Sigmoid colon (tissue), 7 donors: ENCODE data around the gene ZNF462. TPM values are rescaled to one million over a fixed set of nuclear protein-coding genes. Genes with fewer than 3 reads are reported as not detected.

Source experiments
- DNase-seq: peaks from one replicate; pipeline ENCODE4 v3.0.0-alpha.2; 2019
- H3K27ac ChIP-seq, 4 donors: fragments of 200-600 bp; sonication (generic); one replicate each; pipeline ENCODE4 v1.5.1; 2016 to 2019; ENCODE audit warnings: mild to moderate bottlenecking in 1 of 4
- H3K27me3 ChIP-seq, 3 donors: fragments of 200-600 bp; sonication (generic); one replicate each; pipeline ENCODE4 v1.5.1; 2019; ENCODE audit warnings: mild to moderate bottlenecking in 1 of 3
- H3K36me3 ChIP-seq, 4 donors: fragments of 200-600 bp; sonication (generic); one replicate each; pipeline ENCODE4 v1.5.1; 2016 to 2019
- H3K4me1 ChIP-seq, 4 donors: fragments of 200-600 bp; sonication (generic); one replicate each; pipeline ENCODE4 v1.5.1; 2017 to 2019
- H3K4me3 ChIP-seq, 4 donors: fragments of 200-600 bp; sonication (generic); one replicate each; pipeline ENCODE4 v1.5.1; 2017 to 2019; ENCODE audit warnings: mild to moderate bottlenecking in 2 of 4, moderate library complexity in 1 of 4
- H3K9me3 ChIP-seq, 4 donors: fragments of 200-600 bp in 3 of 4; sonication (generic) in 3 of 4; one replicate each; pipeline versions ENCODE4 v1.5.1 to v1.6.1; 2013 to 2019
- CTCF ChIP-seq, 4 experiments: fragments of 450-650 bp in 3 of 4; fragments of 200-600 bp in 1 of 4; IDR thresholded peaks; one replicate each; pipeline ENCODE4 v1.5.1; 2016 to 2019; ENCODE audit warnings: antibody characterized with exemption in 4 of 4, mild to moderate bottlenecking in 3 of 4, moderate library complexity in 2 of 4
- EP300 ChIP-seq, 4 donors: sonication (generic); formaldehyde crosslinking; IDR thresholded peaks; one replicate each; pipeline ENCODE4 v1.6.1; 2017; ENCODE audit warnings: antibody characterized with exemption in 4 of 4
- POLR2A ChIP-seq, 2 donors: fragments of 450-650 bp; IDR thresholded peaks; one replicate each; pipeline ENCODE4 v1.6.1; 2016; ENCODE audit warnings: antibody characterized with exemption in 2 of 2, mild to moderate bottlenecking in 2 of 2, moderate library complexity in 2 of 2
- POLR2AphosphoS5 ChIP-seq, 4 donors: sonication (generic); formaldehyde crosslinking; IDR thresholded peaks; one replicate each; pipeline ENCODE4 v1.6.1; 2017; ENCODE audit warnings: antibody characterized with exemption in 4 of 4
- WGBS, 2 donors: extraction: QIAGEN DNeasy Blood & Tissue Kit; methylation state at CpG; one replicate each; pipeline ENCODE4 v1.1.7; 2013; 5-methylcytosine and 5-hydroxymethylcytosine counted together
- intact Hi-C: fragments of 100-400 bp; cut with DNase I; formaldehyde crosslinking; loops from one replicate; pipeline ENCODE4 v1.15.1; 2023
- polyA plus RNA-seq, 3 donors: library from polyadenylated mRNA; stranded (reverse); fragments of 200-250 nt; gene quantifications; one replicate each; pipeline ENCODE4 v1.2.3, GENCODE V29; 2013
- total RNA-seq, 4 donors: library from RNA; depleted of rRNA; stranded (reverse); fragments of >200 nt; gene quantifications; one replicate each; pipeline ENCODE4 v1.1.0, GENCODE V29; 2016
- donor health status: healthy with polysubstance abuse.
- donor health status: Bipolar disorder and iron deficiency.
- donor health status: healthy.

The ZNF462 gene
- total and polyA plus RNA-seq, 7 donors = 0.60 to 33.8 (median 21.7) TPM

GRCh38 chr9:106974341-106974740 lies 111.4 kb downstream of the ZNF462 start:
- Histone ChIP-seq H3K27me3 (no peaks in the 10 kb centered on the region), H3K36me3 (peaks cover 27 to 77% (median 36%) of the 10 kb centered on the region in 4 donors), H3K4me3 (no peak overlapping the region), H3K4me1 (peaks cover 0 to 3% (median under 1%) of the 10 kb centered on the region in 4 donors), H3K9me3 (no peaks in the 10 kb centered on the region), H3K27ac (no peak overlapping the region)
- no peak for DNase-seq
- intact Hi-C loops = no loop called here
- 95 to 97% methylated on average over 2 of the region's 2 CpGs for WGBS, 2 donors
- TF ChIP-seq CTCF (IDR thresholded peaks at IDR 0.05) (no peak), POLR2A (IDR thresholded peaks at IDR 0.05) (no peak), POLR2AphosphoS5 (IDR thresholded peaks at IDR 0.05) (no peak)

- H3K27me3 ChIP-seq = no peaks in the 10 kb centered on the region
- H3K4me1 ChIP-seq = peaks cover 0 to 12% (median 4%) of the 10 kb centered on the region in 4 donors
- intact Hi-C loops = no loop called here
- DNase-seq = no peak
- no peaks in the 10 kb centered on the region for H3K9me3 ChIP-seq
- no peak overlapping the region for H3K27ac ChIP-seq
- no peak overlapping the region for H3K4me3 ChIP-seq
- TF ChIP-seq CTCF (IDR thresholded peaks at IDR 0.05) = no peak
- no peak for TF ChIP-seq EP300 (IDR thresholded peaks at IDR 0.05)
- TF ChIP-seq POLR2AphosphoS5 (IDR thresholded peaks at IDR 0.05) = no peak
- TF ChIP-seq POLR2A (IDR thresholded peaks at IDR 0.05) = no peak
- H3K36me3 ChIP-seq = peaks cover 27 to 86% (median 36%) of the 10 kb centered on the region in 4 donors
- 94 to 95% methylated on average over 5 of the region's 5 CpGs for WGBS, 2 donors
Measured at GRCh38 chr9:106976772-106977171, 113.8 kb downstream of the ZNF462 start.

GRCh38 chr9:106980551-106981101 lies 117.7 kb downstream of the ZNF462 start:
- H3K4me3 ChIP-seq = no peak overlapping the region
- TF ChIP-seq EP300 (IDR thresholded peaks at IDR 0.05) (no peak), POLR2A (IDR thresholded peaks at IDR 0.05) (no peak), CTCF (IDR thresholded peaks at IDR 0.05) (no peak), POLR2AphosphoS5 (IDR thresholded peaks at IDR 0.05) (no peak)
- H3K36me3 ChIP-seq = peaks cover 8 to 65% (median 24%) of the 10 kb centered on the region in 4 donors
- intact Hi-C loops = no loop called here
- no peaks in the 10 kb centered on the region for H3K9me3 ChIP-seq
- no peaks in the 10 kb centered on the region for H3K27me3 ChIP-seq
- WGBS, 2 donors = 76 to 77% methylated on average over 2 of the region's 2 CpGs
- H3K4me1 ChIP-seq = peaks cover 0 to 12% (median 4%) of the 10 kb centered on the region in 4 donors
- DNase-seq = no peak
- H3K27ac ChIP-seq = no peak overlapping the region

GRCh38 chr9:106981396-106982287 lies 118.7 kb downstream of the ZNF462 start:
- no peak for DNase-seq
- H3K4me1 ChIP-seq = peaks cover 0 to 12% (median 4%) of the 10 kb centered on the region in 4 donors
- no peaks in the 10 kb centered on the region for H3K9me3 ChIP-seq
- H3K27ac ChIP-seq = no peak overlapping the region
- intact Hi-C loops = no loop called here
- WGBS, 2 donors = 84 to 94% methylated on average over 10 of the region's 10 CpGs
- H3K36me3 ChIP-seq = peaks cover 3 to 65% (median 19%) of the 10 kb centered on the region in 4 donors
- no peak overlapping the region for H3K4me3 ChIP-seq
- TF ChIP-seq CTCF (IDR thresholded peaks at IDR 0.05) (no peak), POLR2AphosphoS5 (IDR thresholded peaks at IDR 0.05) (no peak), POLR2A (IDR thresholded peaks at IDR 0.05) (no peak), EP300 (IDR thresholded peaks at IDR 0.05) (no peak)
- no peaks in the 10 kb centered on the region for H3K27me3 ChIP-seq
